Liver (tissue), 3 donors: ENCODE results near the gene SLC6A16.

ENCODE experiments used
- GABPA ChIP-seq, 2 donors: IDR thresholded peaks in 1 of 2; conservative IDR thresholded peaks in 1 of 2; 2 replicates each; pipeline ENCODE4 v1.6.1; 2016; ENCODE audit warnings: antibody characterized with exemption in 2 of 2, mild to moderate bottlenecking in 1 of 2, moderate library complexity in 1 of 2
- REST ChIP-seq: IDR thresholded peaks from 2 replicates; pipeline ENCODE4 v1.6.1; 2016; ENCODE audit warnings: antibody characterized with exemption, mild to moderate bottlenecking
- TF ChIP-seq, protein P1 (sequence below): fragments of 150-350 bp; IDR thresholded peaks from 2 replicates; pipeline ENCODE4 v1.5.1; 2017; ENCODE audit warnings: improper control_type of control experiment, low read depth, low read length; ENCODE audit not compliant: missing input control
- TF ChIP-seq, protein P2 (sequence below): IDR thresholded peaks from 2 replicates; pipeline ENCODE4 v1.6.1; 2016; ENCODE audit warnings: antibody characterized with exemption
- TF ChIP-seq, protein P3 (sequence below): IDR thresholded peaks from 2 replicates; pipeline ENCODE4 v1.6.1; 2016; ENCODE audit warnings: antibody characterized with exemption
- donor health status: healthy.
- donor health status: healthy.

DNA sequence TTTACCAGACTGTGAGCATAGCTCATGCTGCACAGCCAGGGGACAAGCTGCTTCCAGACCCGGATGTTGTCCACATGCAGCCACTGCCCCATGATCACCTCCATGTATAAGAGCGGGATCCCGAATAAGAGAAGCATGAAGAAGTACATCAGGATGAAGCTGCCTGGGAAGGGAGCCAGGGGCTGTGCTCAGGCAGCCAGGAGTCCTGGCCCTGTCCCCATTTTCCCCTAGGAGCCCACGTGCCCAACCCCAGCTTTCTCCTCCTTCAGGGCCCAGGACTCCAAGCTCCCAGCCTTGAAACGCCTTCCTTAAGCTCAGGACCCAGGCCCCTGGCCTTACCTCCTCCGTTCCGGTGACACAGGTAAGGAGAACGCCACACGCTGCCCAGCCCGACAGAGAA is 69.3 kb downstream of the SLC6A16 start:
- TF ChIP-seq REST (no peak), GABPA (IDR thresholded peaks at IDR 0.05 in 1 of 2, conservative IDR thresholded peaks at IDR 0.05 in 1 of 2) (no peak)
- TF ChIP-seq, protein P1, sequence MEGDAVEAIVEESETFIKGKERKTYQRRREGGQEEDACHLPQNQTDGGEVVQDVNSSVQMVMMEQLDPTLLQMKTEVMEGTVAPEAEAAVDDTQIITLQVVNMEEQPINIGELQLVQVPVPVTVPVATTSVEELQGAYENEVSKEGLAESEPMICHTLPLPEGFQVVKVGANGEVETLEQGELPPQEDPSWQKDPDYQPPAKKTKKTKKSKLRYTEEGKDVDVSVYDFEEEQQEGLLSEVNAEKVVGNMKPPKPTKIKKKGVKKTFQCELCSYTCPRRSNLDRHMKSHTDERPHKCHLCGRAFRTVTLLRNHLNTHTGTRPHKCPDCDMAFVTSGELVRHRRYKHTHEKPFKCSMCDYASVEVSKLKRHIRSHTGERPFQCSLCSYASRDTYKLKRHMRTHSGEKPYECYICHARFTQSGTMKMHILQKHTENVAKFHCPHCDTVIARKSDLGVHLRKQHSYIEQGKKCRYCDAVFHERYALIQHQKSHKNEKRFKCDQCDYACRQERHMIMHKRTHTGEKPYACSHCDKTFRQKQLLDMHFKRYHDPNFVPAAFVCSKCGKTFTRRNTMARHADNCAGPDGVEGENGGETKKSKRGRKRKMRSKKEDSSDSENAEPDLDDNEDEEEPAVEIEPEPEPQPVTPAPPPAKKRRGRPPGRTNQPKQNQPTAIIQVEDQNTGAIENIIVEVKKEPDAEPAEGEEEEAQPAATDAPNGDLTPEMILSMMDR, result no peak
- TF ChIP-seq, protein P2, sequence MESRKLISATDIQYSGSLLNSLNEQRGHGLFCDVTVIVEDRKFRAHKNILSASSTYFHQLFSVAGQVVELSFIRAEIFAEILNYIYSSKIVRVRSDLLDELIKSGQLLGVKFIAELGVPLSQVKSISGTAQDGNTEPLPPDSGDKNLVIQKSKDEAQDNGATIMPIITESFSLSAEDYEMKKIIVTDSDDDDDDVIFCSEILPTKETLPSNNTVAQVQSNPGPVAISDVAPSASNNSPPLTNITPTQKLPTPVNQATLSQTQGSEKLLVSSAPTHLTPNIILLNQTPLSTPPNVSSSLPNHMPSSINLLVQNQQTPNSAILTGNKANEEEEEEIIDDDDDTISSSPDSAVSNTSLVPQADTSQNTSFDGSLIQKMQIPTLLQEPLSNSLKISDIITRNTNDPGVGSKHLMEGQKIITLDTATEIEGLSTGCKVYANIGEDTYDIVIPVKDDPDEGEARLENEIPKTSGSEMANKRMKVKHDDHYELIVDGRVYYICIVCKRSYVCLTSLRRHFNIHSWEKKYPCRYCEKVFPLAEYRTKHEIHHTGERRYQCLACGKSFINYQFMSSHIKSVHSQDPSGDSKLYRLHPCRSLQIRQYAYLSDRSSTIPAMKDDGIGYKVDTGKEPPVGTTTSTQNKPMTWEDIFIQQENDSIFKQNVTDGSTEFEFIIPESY, result no peak
- TF ChIP-seq, protein P3, sequence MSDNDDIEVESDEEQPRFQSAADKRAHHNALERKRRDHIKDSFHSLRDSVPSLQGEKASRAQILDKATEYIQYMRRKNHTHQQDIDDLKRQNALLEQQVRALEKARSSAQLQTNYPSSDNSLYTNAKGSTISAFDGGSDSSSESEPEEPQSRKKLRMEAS, result no peak
